Measurements from ENCODE around the gene CIB4. TPM values are rescaled to one million over a fixed set of nuclear protein-coding genes. Genes with fewer than 3 reads are reported as not detected.

CIB4 gene
- total RNA-seq, 1 experiment from 2014 or later = not detected

- TF ChIP-seq ERG (CRISPR knock-in tag; IDR thresholded peaks at IDR 0.05) (no peak), USF2 (CRISPR knock-in tag; IDR thresholded peaks at IDR 0.05) (no peak), ZMAT4 (CRISPR knock-in tag; IDR thresholded peaks at IDR 0.05) (no peak)
These were observed 41.8 kb downstream of the CIB4 start (continued) for GRCh38 chr2:26599387-26599786.

- Mint-ChIP-seq H3K4me1 (peaks cover 9% of the 10 kb centered on the region), H3K27ac (no peak overlapping the region), H3K9me3 (no peaks in the 10 kb centered on the region; the same call in 1 of the 2 replicates), H3K4me3 (no peak overlapping the region), H3K36me3 (no peaks in the 10 kb centered on the region), H3K27me3 (ENCODE audit: low read depth) (no peaks in the 10 kb centered on the region)
- no peak for ATAC-seq
- CTCF ChIA-PET = interaction anchor here (1.0 to 1.1 kb wide), 2 partner anchors 16 to 142 kb away, joined by 3 to 4 read pairs; no protein-coding TSS in a partner anchor
- POLR2A ChIA-PET = no interaction called here
- TF ChIP-seq ZMAT4 (CRISPR knock-in tag; IDR thresholded peaks at IDR 0.05) (no peak), ESRRA (CRISPR knock-in tag; IDR thresholded peaks at IDR 0.05; ENCODE audit: borderline replicate concordance) (no peak)
- no peak for DNase-seq (ENCODE audit: low spot score)
These were observed 42.2 kb downstream of the CIB4 start for GRCh38 chr2:26598996-26599373.

- peaks cover 9% of the 10 kb centered on the region for H3K4me1 Mint-ChIP-seq
- no peaks in the 10 kb centered on the region; the same call in 1 of the 2 replicates for H3K9me3 Mint-ChIP-seq
- no peak overlapping the region for H3K4me3 Mint-ChIP-seq
- POLR2A ChIA-PET = no interaction called here
- H3K36me3 Mint-ChIP-seq = no peaks in the 10 kb centered on the region
- no peaks in the 10 kb centered on the region for H3K27me3 Mint-ChIP-seq (ENCODE audit: low read depth)
- ATAC-seq (no peak), DNase-seq (ENCODE audit: low spot score) (peak; percentile 19)
- no peak overlapping the region for H3K27ac Mint-ChIP-seq
- CTCF ChIA-PET = interaction anchor here (0.5 to 2.0 kb wide), 5 partner anchors 17 to 164 kb away, joined by 3 to 5 read pairs (median 4); no protein-coding TSS in a partner anchor
- no peak for TF ChIP-seq ZBTB21 (CRISPR knock-in tag; IDR thresholded peaks at IDR 0.05; ENCODE audit: borderline replicate concordance)
- no peak for TF ChIP-seq FOXP4 (CRISPR knock-in tag; IDR thresholded peaks at IDR 0.05)
- TF ChIP-seq TEAD1 (CRISPR knock-in tag; IDR thresholded peaks at IDR 0.05) = no peak
- no peak for TF ChIP-seq ZMAT4 (CRISPR knock-in tag; IDR thresholded peaks at IDR 0.05)
- TF ChIP-seq ZNF396 (CRISPR knock-in tag; IDR thresholded peaks at IDR 0.05; ENCODE audit: borderline replicate concordance) = no peak
- TF ChIP-seq FOXK1 (CRISPR knock-in tag; IDR thresholded peaks at IDR 0.05) = no peak
- TF ChIP-seq OVOL2 (CRISPR knock-in tag; IDR thresholded peaks at IDR 0.05; ENCODE audit: borderline replicate concordance) = no peak
- TF ChIP-seq CREB1 (CRISPR knock-in tag; IDR thresholded peaks at IDR 0.05) = no peak
- no peak for TF ChIP-seq IRF1 (CRISPR knock-in tag; IDR thresholded peaks at IDR 0.05)
- no peak for TF ChIP-seq MAX (CRISPR knock-in tag; IDR thresholded peaks at IDR 0.05)
- TF ChIP-seq HMGXB4 (CRISPR knock-in tag; IDR thresholded peaks at IDR 0.05) = no peak
- no peak for TF ChIP-seq TEAD4 (CRISPR knock-in tag; IDR thresholded peaks at IDR 0.05)
- no peak for TF ChIP-seq SP1 (CRISPR knock-in tag; conservative IDR thresholded peaks at IDR 0.05)
- TF ChIP-seq AR (CRISPR knock-in tag; IDR thresholded peaks at IDR 0.05) = no peak
- TF ChIP-seq E2F4 (CRISPR knock-in tag; IDR thresholded peaks at IDR 0.05; ENCODE audit: borderline replicate concordance, low read depth) = no peak
- TF ChIP-seq NR1H2 (CRISPR knock-in tag; IDR thresholded peaks at IDR 0.05) = no peak
These were observed 42.7 kb downstream of the CIB4 start for GRCh38 chr2:26598336-26598995.

All from WTC11 (cell line).